ENCODE data around the gene FBN3.
"Not testable (repeated sequence)": the region's sequence is repeated elsewhere in the genome, so short reads cannot be mapped to it uniquely, and the experiment has no call there.

FBN3 gene

GRCh38 chr19:8149261-8150094, at the start of gene FBN3:
Gene FBN3, minus strand, starts transcription at chr19:8149592. Its CDS starts 2,112 bp downstream, at chr19:8147480.
- no peaks in the 10 kb centered on the region for H3K9me3 Mint-ChIP-seq
- DNase-seq (ENCODE audit: low spot score in 2 of 2) (no peak), ATAC-seq (no peak)
- peaks cover 11% of the 10 kb centered on the region for H3K4me1 Mint-ChIP-seq
- H3K4me3 Mint-ChIP-seq, result peak within 1 kb of the TSS; percentile 39
- H3K36me3 Mint-ChIP-seq, result no peaks in the 10 kb centered on the region
- H3K27ac Mint-ChIP-seq, result no peak within 1 kb of the TSS

GRCh38 chr19:8196271-8196927, 47.0 kb upstream of the FBN3 start:
- Mint-ChIP-seq H3K9me3 (peaks cover 3% of the 10 kb centered on the region), H3K4me1 (peaks cover 54% of the 10 kb centered on the region), H3K27ac (peak overlapping the region; percentile 96), H3K36me3 (peaks cover 15% of the 10 kb centered on the region), H3K4me3 (peak overlapping the region; percentile 73)
- no peak for ATAC-seq
- DNase-seq (ENCODE audit: low spot score in 2 of 2), result no peak

GRCh38 chr19:8194528-8195267, 45.3 kb upstream of the FBN3 start:
- peak overlapping the region; percentile 96 for H3K27ac Mint-ChIP-seq
- peak; percentile 79 for ATAC-seq
- H3K36me3 Mint-ChIP-seq, result peaks cover 15% of the 10 kb centered on the region
- H3K4me3 Mint-ChIP-seq, result peak overlapping the region; percentile 73
- H3K9me3 Mint-ChIP-seq, result peaks cover 3% of the 10 kb centered on the region
- peak; percentile 33 to 76 for DNase-seq (ENCODE audit: low spot score in 2 of 2)
- H3K4me1 Mint-ChIP-seq, result peaks cover 55% of the 10 kb centered on the region

- Mint-ChIP-seq H3K9me3 (peaks cover 3% of the 10 kb centered on the region), H3K27ac (peak overlapping the region; percentile 96), H3K4me1 (peaks cover 59% of the 10 kb centered on the region), H3K4me3 (peak overlapping the region; percentile 73), H3K36me3 (peaks cover 15% of the 10 kb centered on the region)
- ATAC-seq, result no peak
- DNase-seq (ENCODE audit: low spot score in 2 of 2), result no peak
These were observed 42.9 kb upstream of the FBN3 start for GRCh38 chr19:8192221-8192820.

- no peaks in the 10 kb centered on the region for H3K36me3 Mint-ChIP-seq
- no peak overlapping the region for H3K27ac Mint-ChIP-seq
- no peak for DNase-seq (ENCODE audit: low spot score in 2 of 2)
- ATAC-seq, result no peak
- peaks cover 19% of the 10 kb centered on the region for H3K4me1 Mint-ChIP-seq
- H3K4me3 Mint-ChIP-seq, result no peak overlapping the region
- no peaks in the 10 kb centered on the region for H3K9me3 Mint-ChIP-seq
These were observed 36.1 kb upstream of the FBN3 start for GRCh38 chr19:8185343-8186068.

- H3K27ac Mint-ChIP-seq, result no peak overlapping the region
These were observed 34.9 kb upstream of the FBN3 start for GRCh38 chr19:8184274-8184673.

GRCh38 chr19:8180018-8180417, 30.6 kb upstream of the FBN3 start:
- Mint-ChIP-seq H3K4me3 (no peak overlapping the region), H3K9me3 (no peaks in the 10 kb centered on the region), H3K4me1 (peaks cover 9% of the 10 kb centered on the region), H3K36me3 (no peaks in the 10 kb centered on the region), H3K27ac (no peak overlapping the region)
- DNase-seq (ENCODE audit: low spot score in 2 of 2) (no peak), ATAC-seq (no peak)

More at GRCh38 chr19:8184274-8184673, 34.9 kb upstream of the FBN3 start:
- Mint-ChIP-seq H3K4me1 (peaks cover 19% of the 10 kb centered on the region), H3K36me3 (no peaks in the 10 kb centered on the region), H3K9me3 (no peaks in the 10 kb centered on the region), H3K4me3 (no peak overlapping the region)
- ATAC-seq (no peak), DNase-seq (ENCODE audit: low spot score in 2 of 2) (no peak)

- Mint-ChIP-seq H3K9me3 (no peaks in the 10 kb centered on the region), H3K27ac (no peak overlapping the region), H3K4me3 (no peak overlapping the region), H3K36me3 (peaks cover 5% of the 10 kb centered on the region), H3K4me1 (no peaks in the 10 kb centered on the region)
- DNase-seq (ENCODE audit: low spot score in 2 of 2), result no peak
- ATAC-seq, result no peak
These were observed 25.3 kb upstream of the FBN3 start for GRCh38 chr19:8174706-8175105.

- ATAC-seq (no peak), DNase-seq (ENCODE audit: low spot score in 2 of 2) (no peak)
- Mint-ChIP-seq H3K9me3 (no peaks in the 10 kb centered on the region), H3K4me1 (no peaks in the 10 kb centered on the region), H3K27ac (no peak overlapping the region), H3K4me3 (no peak overlapping the region), H3K36me3 (peaks cover 5% of the 10 kb centered on the region)
These were observed 19.1 kb upstream of the FBN3 start for GRCh38 chr19:8168537-8168936.

GRCh38 chr19:8167985-8168384, 18.6 kb upstream of the FBN3 start:
- no peak overlapping the region for H3K4me3 Mint-ChIP-seq
- H3K36me3 Mint-ChIP-seq, result peaks cover 5% of the 10 kb centered on the region
- DNase-seq (ENCODE audit: low spot score in 2 of 2), result no peak
- no peak for ATAC-seq
- no peaks in the 10 kb centered on the region for H3K4me1 Mint-ChIP-seq
- H3K27ac Mint-ChIP-seq, result no peak overlapping the region
- H3K9me3 Mint-ChIP-seq, result no peaks in the 10 kb centered on the region

- peaks cover under 1% of the 10 kb centered on the region for H3K4me1 Mint-ChIP-seq
- H3K4me3 Mint-ChIP-seq, result no peak overlapping the region
- no peaks in the 10 kb centered on the region for H3K36me3 Mint-ChIP-seq
- H3K9me3 Mint-ChIP-seq, result no peaks in the 10 kb centered on the region
- no peak for ATAC-seq
- H3K27ac Mint-ChIP-seq, result no peak overlapping the region
- no peak for DNase-seq (ENCODE audit: low spot score in 2 of 2)
These were observed 14.4 kb upstream of the FBN3 start for GRCh38 chr19:8163759-8164158.

GRCh38 chr19:8161135-8161646, 11.8 kb upstream of the FBN3 start:
- H3K9me3 Mint-ChIP-seq, result no peaks in the 10 kb centered on the region
- peak overlapping the region; percentile 8 for H3K4me3 Mint-ChIP-seq
- peak; percentile 69 for ATAC-seq
- peaks cover 12% of the 10 kb centered on the region for H3K4me1 Mint-ChIP-seq
- H3K27ac Mint-ChIP-seq, result no peak overlapping the region
- no peak for DNase-seq (ENCODE audit: low spot score in 2 of 2)
- no peaks in the 10 kb centered on the region for H3K36me3 Mint-ChIP-seq

- H3K36me3 Mint-ChIP-seq; DNase-seq (ENCODE audit: low spot score in 2 of 2); H3K4me3 Mint-ChIP-seq; H3K9me3 Mint-ChIP-seq; ATAC-seq; H3K27ac Mint-ChIP-seq: not testable (repeated sequence)
- peaks cover 12% of the 10 kb centered on the region for H3K4me1 Mint-ChIP-seq
These were observed 9.9 kb upstream of the FBN3 start for GRCh38 chr19:8159322-8159721.

- Mint-ChIP-seq H3K4me3 (no peak overlapping the region), H3K36me3 (no peaks in the 10 kb centered on the region), H3K27ac (no peak overlapping the region), H3K9me3 (no peaks in the 10 kb centered on the region), H3K4me1 (peaks cover 12% of the 10 kb centered on the region)
- DNase-seq (ENCODE audit: low spot score in 2 of 2) (peak; percentile 22 to 63), ATAC-seq (peak; percentile 75)
These were observed 9.2 kb upstream of the FBN3 start for GRCh38 chr19:8158411-8159074.
